Ecto neural progenitor cell (in vitro differentiated cells): Measurements from ENCODE around the gene CDK1.

Experiments
- DNase-seq: peaks from one replicate; pipeline ENCODE4 v3.0.0-alpha.2; 2018; ENCODE audit warnings: low spot score

Gene CDK1

GRCh38 chr10:60778214-60778970, at the start of gene CDK1:
TSS of gene CDK1 (plus strand) at chr10:60778478. CDS start at chr10:60780166, 1,688 bp downstream.
- peak; percentile 98 for DNase-seq

DNA sequence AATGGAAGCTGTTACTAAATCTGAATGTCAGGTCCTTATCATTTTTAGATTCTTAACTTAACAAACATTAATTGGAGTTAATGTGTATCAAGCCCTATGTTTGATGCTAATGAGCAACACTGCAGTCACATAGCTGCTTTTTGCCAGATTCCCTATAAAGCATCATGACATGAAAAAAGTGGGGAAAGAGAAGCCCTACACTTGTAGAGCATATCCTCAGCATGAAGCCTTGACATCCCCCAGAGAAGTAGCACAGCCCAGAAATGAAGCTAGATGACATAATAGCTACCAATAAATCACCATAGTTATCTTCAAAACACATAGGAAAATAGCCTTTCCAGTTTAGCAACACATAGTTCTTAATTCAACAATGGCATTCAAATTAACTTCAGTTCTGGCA, 49.2 kb upstream of the CDK1 start:
- no peak for DNase-seq

GRCh38 chr10:60731134-60731885, 47.0 kb upstream of the CDK1 start:
- no peak for DNase-seq

DNA sequence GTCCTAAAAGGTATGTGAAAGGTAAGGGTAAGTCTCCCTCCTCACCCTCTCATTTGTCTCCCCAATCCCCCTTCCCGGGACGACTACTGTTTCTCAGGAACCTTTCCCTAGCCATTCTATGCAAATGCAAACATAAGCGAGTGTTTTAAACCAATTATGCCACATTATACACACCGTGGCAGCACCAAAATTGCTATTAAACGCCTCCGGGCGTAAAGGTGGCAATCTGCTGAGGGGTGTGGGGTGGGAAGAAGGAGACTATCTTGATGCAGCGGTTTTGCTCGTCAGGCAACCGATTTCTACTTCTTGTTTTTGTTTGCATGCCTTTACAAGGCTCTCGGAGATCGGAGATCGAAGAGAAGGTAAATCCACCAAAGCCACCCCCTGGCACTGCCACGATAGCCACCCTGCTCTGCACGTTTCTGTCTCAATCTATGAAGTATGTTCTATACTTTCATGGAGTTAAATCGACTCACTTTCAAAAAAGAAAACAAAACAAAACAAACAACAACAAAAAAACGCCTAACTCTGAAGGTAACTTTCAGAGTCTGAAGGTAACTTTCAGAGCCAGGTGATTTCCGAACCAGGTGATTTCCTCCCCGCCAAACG, 46.0 kb upstream of the CDK1 start:
- DNase-seq = peak; percentile 46

DNA sequence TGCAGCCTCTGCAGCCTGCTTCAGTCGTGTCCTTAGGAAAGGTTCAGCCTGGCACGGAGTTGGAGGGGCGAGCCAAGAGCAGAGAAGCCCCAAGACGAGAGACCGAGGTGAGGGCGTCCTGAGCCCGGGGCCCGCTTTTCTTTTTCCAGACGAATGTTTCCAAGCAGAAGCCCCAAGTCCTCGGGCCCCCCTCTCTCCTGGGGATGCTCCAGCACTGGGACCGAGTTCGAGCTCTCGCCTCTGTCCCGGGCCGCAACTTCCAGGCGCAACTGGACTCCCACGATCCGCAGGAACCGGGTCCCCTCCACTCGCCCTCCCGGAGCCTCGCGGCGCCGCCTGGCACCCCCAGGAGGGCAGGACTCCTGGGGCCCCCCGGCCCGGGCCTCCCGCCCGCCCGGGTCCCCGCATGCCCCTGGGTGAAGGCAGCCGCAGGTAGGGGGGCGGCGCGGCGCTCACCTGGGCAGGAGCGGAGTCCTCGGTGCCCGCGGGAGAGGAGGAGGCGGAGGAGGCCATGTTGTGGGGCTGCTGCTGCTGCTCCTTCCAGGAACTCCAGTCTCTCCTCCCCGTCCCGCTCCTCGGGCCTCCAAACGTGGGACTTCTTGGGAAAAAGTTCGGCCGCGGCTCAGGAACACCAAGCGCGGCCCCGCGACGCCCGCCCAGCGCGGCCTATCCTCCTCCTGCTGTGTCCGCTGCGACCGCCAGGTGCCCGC, 45.3 kb upstream of the CDK1 start:
- peak; percentile 69 for DNase-seq

- DNase-seq = no peak
These were observed 44.8 kb upstream of the CDK1 start for GRCh38 chr10:60733517-60733822.

GRCh38 chr10:60733826-60734225, 44.5 kb upstream of the CDK1 start:
- no peak for DNase-seq

GRCh38 chr10:60734226-60734625, 44.1 kb upstream of the CDK1 start:
- no peak for DNase-seq

DNA sequence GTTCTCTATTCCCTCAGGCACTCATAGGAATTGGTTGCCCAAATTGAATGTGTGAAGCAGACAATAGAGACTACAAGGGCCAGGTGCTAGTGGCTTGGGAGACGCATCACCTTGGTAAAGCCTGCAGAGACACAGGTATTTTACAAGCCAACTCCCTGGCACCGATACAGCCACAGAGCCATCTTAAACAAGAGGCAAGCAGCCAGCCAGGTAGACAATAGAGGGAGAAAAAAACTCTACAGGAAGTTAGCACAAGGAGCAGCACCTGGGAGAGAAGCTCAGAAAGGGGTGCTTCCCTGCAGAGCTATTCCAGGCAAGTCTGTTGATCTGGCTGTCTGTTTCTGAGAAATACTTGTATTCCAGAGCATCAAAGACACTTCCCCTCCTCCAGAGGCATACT, 43.0 kb upstream of the CDK1 start:
- no peak for DNase-seq

DNA sequence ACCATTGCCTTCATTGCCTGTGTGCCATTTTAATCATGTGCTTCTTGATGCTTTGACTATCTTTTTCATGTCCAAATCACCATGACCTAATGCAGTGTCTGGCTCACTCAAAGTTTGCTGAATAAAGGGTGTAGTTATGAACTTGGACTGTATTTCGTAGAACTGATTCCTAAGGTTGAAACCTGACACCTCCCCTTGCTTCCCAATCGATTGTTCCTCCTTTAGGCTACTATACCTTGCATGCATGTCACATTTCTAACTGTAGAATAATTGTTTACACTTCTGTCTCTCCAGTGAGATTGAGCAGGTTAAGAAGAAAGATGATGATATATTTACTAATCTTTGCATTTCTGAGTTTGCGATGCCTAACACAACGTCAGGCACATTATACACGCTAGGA, 41.0 kb upstream of the CDK1 start:
- DNase-seq = no peak

- no peak for DNase-seq
These were observed 38.7 kb upstream of the CDK1 start for GRCh38 chr10:60739558-60739957.

DNA sequence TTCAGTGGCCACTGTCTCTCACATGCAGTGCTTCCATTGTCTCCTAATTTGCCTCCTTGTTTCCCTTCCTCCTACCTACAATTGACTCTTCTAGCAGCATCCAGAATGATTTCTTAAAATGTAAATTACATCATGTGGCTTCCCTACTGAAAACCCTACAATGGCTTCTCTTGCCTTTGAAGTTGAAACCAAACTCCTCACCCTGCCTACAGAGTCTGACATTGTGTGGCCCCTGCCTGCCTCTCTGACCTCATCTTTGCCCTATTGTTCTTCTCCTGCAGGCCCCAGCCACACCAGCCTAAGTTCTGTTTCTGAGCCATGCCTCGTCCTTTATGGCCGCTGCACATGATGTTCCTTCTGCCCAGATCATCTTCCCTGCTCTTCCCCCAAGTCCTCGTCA, 35.8 kb upstream of the CDK1 start:
- no peak for DNase-seq

DNA sequence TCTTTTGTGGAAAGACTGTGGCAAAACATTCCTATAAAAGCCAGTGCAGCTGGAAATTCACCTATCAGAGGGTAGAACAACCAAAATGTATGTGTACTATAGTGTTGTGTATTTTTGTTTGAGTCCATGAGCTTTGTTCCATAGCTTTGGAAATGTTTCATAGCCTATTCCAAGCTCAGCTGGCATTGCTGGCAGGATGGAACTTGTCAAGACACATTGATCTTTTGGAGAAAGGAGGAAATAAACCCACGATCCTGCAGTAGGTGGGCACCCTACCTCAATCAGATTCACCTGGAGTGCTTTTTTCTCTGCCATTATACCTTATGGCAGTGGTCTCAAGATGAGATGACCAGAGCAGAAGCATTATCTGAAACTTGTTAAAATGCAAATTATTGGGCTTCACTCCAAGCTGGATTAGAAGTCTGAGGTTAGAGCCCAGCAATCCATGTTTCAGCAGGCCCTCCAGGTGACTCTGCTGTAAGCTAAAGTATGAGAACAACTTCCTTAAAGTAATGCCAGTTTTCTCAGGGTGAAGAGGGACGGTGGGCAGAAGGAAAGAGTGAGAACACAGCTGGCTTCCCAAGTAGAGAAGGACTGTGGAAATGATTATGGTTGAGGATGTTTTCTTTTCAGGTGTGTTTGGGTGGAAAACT, 30.3 kb upstream of the CDK1 start:
- DNase-seq = no peak

GRCh38 chr10:60753152-60753551, 25.1 kb upstream of the CDK1 start:
- DNase-seq = no peak

DNA sequence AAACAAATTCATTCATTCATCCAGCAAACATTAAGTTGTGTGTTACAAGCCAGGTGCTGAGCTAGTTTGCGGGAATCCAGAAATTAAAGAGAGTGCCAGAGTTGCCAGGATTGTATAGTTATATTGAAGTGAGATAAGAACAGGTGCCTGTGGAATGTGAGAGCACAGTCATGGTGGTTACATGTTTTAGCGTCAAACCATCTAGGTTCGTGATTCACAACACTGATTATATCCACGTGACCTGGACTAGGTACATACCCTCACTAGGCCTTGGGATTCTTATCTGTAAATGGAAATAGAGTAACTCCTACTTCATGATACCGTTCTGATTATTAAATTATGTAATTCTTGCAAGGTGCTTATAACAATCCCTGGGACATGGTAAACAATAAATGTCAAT, 24.5 kb upstream of the CDK1 start:
- no peak for DNase-seq

DNA sequence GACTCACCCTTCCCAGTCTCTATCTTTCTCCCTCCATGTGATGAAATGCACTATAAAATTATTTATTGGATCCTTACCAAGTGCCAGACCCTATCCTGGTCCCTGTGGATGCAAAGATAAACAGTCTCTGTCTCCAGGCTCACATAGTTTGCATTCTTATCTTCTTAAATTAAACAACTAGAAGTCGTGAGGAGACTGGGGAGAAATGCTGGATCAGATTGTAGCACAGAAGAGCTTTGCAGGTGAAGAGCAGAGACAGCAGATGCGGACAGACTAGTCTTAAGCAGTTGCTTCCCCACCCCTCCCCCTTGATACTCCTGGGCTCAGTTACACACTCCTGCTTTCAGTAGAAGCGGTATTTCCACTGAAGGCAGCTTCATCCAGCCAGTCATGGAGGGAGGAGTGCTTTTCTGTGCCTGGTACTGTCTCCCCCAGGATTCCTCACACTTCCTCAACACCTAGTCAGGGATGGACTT, 20.8 kb upstream of the CDK1 start:
- no peak for DNase-seq

DNA sequence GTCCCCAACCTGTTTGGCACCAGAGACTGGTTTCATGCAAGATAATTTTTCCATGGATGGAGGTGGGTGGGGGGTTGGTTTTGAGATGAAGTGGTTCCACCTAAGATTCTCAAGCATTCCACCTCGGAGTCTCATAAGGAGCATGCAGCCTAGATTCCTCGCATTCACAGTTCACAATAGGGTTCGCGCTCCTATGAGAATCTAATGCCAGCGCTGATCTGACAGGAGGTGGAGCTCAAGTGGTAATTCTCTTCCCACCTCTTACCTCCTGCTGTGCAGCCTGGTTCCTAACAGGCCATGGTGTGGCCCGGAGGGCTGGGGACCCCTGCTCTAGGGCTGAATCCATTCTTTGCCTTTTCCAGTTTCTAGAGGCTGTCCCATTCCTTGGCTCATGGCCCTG, 19.1 kb upstream of the CDK1 start:
- no peak for DNase-seq

GRCh38 chr10:60760711-60761210, 17.5 kb upstream of the CDK1 start:
- DNase-seq = no peak

DNA sequence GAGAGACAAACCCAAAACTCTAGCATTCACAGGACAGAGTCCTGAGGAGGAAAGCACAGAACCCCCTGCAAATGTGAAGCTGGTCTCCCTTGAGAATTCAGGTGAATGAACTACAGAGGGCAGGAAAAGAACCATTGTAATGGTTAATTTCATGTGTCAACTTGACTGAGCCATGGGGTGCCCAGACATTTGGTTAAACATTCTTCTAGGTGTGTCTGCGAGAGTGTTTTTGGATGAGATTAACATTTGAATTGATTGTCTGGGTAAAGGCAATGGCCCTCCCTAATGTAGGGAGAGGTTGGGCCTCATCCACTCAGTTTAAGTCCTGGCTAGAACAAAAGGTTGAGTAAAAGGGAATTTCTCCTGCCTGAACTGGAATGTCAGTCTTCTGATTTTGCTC, 15.7 kb upstream of the CDK1 start:
- no peak for DNase-seq

- DNase-seq = no peak
These were observed 10.9 kb upstream of the CDK1 start for GRCh38 chr10:60767424-60767823.

GRCh38 chr10:60769406-60769805, 8.9 kb upstream of the CDK1 start:
- no peak for DNase-seq

- DNase-seq = no peak
These were observed 523 bp upstream of the CDK1 start for GRCh38 chr10:60777696-60778213.
